ENCODE results near the gene SP100.
"Not testable (repeated sequence)": the region's sequence is repeated elsewhere in the genome, so short reads cannot be mapped to it uniquely, and the experiment has no call there.

The SP100 gene

GRCh38 chr2:230418341-230419016 lies 2.5 kb downstream of the SP100 start:
- in situ Hi-C loops (cut with HindIII; ENCODE audit: low sequenced_read_pairs): no loop called here

- in situ Hi-C loops (cut with HindIII; ENCODE audit: low sequenced_read_pairs): no loop called here
Measured at GRCh38 chr2:230419181-230419580, 3.2 kb downstream of the SP100 start.

DNA sequence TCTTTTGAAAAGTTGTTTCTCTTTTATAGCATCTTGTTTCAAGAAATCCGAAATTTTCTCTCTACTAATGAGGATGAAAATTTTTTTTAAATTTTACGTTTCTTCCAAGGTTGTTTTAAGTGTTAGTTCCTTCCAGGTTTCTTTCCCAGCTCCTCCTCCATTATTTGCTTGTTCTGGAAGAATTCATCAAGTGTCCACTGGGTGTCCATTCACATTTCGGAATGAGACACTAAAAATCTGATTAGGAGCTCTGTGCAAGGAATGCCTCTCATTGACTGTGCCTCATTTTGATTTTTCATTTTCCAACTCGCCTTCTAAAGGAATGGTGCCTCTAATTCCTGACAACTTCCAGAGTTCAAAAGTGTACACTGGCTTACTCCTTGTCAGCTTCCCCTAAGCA lies 6.1 kb downstream of the SP100 start:
- in situ Hi-C loops (cut with HindIII; ENCODE audit: low sequenced_read_pairs): no loop called here

GRCh38 chr2:230423851-230424458 lies 8.0 kb downstream of the SP100 start:
- in situ Hi-C loops (cut with HindIII; ENCODE audit: low sequenced_read_pairs): no loop called here

GRCh38 chr2:230425377-230425776 lies 9.4 kb downstream of the SP100 start:
- in situ Hi-C loops (cut with HindIII; ENCODE audit: low sequenced_read_pairs): no loop called here

DNA sequence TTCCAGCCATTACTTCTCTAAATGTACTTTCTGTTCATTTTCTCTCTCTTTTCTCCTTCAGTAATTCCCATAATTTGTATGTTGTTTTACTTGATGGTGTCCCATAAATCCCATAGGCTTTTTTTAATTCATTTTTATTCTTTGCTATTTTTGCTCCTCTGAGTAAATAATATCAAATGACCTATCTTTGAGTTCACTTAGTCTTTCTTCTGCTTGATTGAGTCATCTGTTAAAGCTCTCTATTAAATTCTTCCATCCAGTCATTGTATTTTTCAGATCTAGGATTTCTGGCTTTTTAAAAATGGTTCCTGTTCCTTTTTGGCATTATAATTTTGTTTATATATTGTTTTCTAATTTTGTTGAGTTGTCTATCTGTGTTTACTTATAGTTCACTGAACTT lies 13.5 kb downstream of the SP100 start:
- in situ Hi-C loops (cut with HindIII; ENCODE audit: low sequenced_read_pairs): no loop called here

GRCh38 chr2:230430957-230431910 lies 15.2 kb downstream of the SP100 start:
- in situ Hi-C loops (cut with HindIII; ENCODE audit: low sequenced_read_pairs): no loop called here

DNA sequence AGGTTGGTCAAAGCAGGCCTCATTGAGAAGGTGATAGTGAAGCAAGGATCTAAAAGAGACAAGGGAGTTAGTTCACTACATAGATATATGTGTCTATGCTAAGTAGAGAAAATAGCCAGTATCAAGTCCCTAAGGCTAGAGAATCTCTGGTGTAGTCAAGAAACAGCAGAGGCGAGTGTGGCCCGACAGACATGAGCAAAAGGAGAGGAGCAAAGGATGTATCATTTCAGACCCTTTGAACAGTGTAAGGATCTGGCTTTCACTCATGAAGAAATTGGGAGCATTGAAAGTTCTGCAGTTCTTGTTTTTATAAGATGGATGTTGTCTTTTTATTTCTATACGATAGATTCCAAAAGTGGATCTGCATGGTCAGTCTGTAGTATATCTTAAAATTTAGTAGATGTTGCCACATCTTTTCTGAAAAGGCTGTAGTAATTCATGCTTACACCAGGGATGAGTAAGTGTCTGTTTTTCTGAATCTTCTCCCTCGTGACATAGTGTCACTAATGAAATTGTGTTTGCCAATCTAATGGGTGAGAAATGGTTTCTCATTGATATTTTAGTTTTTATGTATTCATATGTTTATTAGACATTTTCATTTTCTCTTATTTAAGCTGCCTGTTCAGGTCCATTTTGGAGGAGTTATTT lies 18.8 kb downstream of the SP100 start:
- in situ Hi-C loops (cut with HindIII; ENCODE audit: low sequenced_read_pairs): no loop called here

- in situ Hi-C loops (cut with HindIII; ENCODE audit: low sequenced_read_pairs): no loop called here
Measured at GRCh38 chr2:230435431-230435830, 19.4 kb downstream of the SP100 start.

- in situ Hi-C loops (cut with HindIII; ENCODE audit: low sequenced_read_pairs): not testable (repeated sequence)
Measured at GRCh38 chr2:230439121-230439520, 23.1 kb downstream of the SP100 start.

DNA sequence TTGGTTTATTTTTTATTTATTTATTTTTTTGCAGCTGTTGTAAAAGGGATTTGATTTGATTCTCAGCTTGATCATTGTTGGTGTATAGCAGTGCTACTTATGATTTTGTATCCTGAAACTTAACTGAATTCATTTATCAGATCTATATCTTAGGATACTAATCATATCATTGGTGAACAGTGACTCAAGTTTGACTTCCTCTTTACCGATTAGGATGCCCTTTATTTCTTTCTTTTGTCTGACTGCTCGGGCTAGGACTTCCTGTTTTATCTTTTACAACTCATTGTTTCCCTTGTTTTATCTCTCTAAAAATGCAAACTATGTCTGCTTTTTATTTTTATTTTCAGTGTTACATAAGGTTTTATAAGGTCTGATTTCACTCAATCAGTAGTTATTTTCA lies 23.6 kb downstream of the SP100 start:
- in situ Hi-C loops (cut with HindIII; ENCODE audit: low sequenced_read_pairs): no loop called here

DNA sequence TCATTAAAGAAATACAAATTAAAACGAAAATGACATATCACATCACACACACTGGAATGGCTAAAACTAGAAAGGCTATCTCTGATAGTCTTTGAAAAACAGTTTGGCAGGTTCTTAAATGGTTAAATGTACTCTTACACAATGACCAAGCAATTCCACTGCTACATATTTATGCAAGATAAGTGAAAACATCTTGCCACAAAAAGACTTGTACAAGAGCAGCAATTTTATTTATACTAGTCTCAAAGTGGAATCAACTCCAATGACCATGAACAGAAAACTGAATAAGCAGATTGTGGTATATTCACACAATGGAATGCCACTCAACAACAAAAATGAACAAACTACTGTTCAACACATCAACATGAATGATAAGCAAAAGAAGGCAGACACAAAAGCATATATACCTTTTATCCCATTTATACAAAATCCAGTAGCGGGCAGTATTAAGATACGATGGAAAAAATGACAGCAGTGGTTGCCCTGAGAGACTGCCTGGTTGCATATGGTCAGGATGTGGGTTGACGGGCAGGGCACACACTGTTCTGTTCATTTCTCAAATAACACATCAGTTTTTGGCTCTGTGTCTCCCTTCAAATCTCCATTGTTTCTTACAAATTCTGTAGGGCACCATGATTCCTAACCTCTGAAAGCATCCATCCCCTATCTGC lies 25.4 kb downstream of the SP100 start:
- in situ Hi-C loops (cut with HindIII; ENCODE audit: low sequenced_read_pairs): no loop called here

GRCh38 chr2:230443541-230443940 lies 27.5 kb downstream of the SP100 start:
- in situ Hi-C loops (cut with HindIII; ENCODE audit: low sequenced_read_pairs): no loop called here

- in situ Hi-C loops (cut with HindIII; ENCODE audit: low sequenced_read_pairs): no loop called here
Measured at GRCh38 chr2:230444832-230445231, 28.8 kb downstream of the SP100 start.

DNA sequence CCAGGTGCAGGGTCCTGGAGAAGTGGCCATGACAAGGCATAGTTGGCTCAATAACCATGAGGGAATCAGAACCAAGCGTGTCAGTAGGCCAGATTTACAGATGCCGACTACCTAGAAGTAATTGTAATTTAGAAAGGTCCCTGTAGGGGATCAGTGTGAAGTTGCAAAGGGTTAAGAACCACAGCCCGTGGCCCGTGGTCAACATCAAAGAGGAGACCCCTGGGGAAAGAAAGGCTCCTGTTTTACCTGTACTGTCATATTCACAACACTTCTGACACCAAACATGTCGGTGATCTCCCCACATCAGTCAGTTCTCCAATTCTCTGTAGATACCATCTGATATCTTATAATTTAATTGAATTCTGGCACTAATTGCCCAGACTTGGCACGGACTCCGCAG lies 31.0 kb downstream of the SP100 start:
- in situ Hi-C loops (cut with HindIII; ENCODE audit: low sequenced_read_pairs): no loop called here

DNA sequence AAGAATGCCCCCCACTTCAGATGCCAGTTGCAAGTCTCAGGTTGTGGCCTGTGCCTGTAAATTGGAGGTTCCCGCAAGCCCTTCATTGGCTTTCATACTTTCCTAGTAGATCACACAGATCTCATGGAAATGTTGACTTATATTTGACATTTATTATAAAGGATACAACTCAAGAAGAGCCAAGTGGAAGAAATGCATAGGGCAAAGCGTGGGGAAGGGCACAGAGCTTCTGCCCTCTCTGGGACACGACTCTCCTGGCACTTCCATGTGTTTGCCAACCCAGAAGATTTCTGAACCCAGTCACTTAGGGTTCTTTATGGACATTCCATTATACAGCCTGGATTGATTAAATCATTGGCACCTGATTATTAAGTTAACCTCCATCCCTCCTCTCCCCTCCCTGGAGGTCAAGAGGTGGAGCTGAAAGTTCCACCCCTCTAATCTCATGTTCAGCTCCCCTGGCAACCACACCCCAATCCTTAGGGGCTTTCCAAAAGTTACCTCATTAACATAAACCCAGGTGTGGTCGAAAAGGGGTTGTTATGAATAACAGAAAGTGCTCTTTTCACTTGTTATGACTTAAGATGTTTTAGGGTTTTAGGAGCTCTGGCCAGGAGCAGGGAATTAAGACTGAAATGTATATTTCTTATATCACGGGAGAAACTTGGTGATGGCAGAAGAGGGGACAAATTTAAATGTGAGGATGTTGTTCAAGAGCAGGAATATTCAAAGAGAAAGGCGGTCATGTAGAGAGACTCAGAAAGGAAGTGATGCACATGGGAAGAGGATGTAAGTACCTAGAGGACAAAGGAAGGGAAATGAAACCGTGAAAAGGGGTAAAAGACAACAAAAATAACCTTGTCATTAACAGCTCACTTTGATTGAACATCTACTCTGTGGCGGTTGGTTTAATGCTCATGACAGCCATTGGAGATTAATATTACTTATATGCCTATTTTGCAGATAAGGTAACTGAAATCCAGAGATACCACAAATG lies 31.8 kb downstream of the SP100 start:
- in situ Hi-C loops (cut with HindIII; ENCODE audit: low sequenced_read_pairs): no loop called here

GRCh38 chr2:230449901-230450467 lies 34.0 kb downstream of the SP100 start:
- in situ Hi-C loops (cut with HindIII; ENCODE audit: low sequenced_read_pairs): loop anchor here (25.0 kb wide), 1 partner anchor 438 kb away; no protein-coding TSS in a partner anchor

DNA sequence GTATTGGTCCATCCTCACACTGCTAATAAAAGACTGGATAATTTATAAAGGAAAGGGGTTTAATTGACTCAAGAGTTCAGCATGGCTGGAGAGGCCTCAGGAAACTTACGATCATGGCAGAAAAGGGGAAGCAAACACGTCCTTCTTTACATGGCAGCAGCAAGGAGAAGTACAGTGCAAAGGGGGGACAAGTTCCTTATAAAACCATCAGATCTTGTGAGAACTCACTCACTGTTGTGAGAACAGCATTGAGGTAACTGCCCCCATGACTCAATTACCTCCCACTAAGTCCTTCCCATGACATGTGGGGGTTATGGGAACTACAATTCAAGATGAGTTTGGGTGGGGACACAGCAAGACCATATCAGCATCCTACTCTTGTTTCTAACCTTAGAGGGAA lies 37.0 kb downstream of the SP100 start:
- in situ Hi-C loops (cut with HindIII; ENCODE audit: low sequenced_read_pairs): loop anchor here (25.0 kb wide), 1 partner anchor 441 kb away; no protein-coding TSS in a partner anchor
